ENCODE results near the gene ATP2B1.

The ATP2B1 gene

DNA sequence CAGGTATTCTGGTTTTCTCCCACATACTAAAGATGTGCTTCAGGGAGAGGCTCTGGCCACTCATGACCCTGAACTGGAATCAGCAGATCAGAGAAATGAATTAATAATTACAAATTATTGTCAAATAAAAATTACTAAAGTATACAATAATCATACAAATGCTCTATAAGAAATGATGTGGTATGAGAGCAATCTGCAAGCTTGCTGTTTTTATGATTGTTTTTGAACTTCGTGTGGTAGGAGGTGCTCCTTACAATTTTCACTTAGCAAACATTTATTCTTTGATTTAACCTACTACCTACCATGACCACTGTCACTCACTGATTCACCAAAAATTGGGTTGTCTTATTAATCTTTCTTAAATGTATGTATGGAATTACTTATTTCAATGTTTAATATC lies 16.2 kb downstream of the ATP2B1 start:
- no peak for DNase-seq (ENCODE audit: low spot score)

- no peak for DNase-seq (ENCODE audit: low spot score)
Measured at GRCh38 chr12:89691659-89692058, 17.0 kb downstream of the ATP2B1 start.

DNA sequence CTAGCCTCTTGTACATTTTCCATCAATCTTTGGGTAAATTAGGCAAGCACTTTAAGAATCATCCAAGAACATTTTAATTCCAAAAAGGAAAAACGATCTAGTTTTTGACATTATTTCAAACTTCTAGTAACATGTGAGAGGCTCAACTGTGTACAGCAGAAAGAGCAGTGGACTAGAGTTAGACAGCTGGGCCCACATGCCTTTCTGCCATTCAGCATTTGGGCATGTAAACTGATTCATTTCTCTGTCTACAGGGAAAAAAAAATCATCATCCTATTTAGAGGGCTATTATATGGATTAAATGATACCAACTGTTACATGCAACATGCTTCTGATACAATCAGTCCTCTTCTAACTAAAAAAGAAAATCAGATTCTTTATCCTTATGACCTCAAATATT lies 17.7 kb downstream of the ATP2B1 start:
- DNase-seq (ENCODE audit: low spot score), result no peak

GRCh38 chr12:89689306-89689705 lies 19.3 kb downstream of the ATP2B1 start:
- DNase-seq (ENCODE audit: low spot score), result no peak

- DNase-seq (ENCODE audit: low spot score), result no peak
Measured at GRCh38 chr12:89686311-89686710, 22.3 kb downstream of the ATP2B1 start.

DNA sequence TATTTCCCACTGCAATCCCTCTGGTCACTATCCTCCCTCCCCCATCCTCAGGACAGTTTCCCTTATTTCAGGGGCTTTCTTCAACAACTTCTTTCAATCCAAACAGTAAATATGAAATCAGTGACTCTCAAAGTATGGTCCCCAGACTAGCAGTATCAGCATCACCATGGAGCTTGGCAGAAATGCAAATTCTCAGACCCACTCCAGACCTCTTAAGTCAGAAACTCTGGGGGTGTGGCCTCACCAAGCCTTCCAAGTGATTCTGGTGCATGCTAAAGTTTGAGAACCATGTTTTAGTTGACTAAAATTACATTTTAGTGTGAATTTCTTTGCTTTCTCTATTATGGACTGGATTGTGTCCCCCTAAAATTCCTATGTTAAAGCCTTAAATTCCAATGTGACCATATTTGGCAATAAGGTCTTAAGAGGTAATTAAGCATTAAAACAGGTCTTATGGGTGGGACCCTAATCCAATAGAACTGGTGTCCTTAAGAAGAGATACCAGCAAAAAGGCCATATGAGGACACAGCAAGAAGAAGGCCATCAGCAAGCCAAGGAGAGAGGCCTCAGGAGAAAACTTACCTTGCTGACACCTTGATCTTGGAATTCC lies 23.2 kb downstream of the ATP2B1 start:
- no peak for DNase-seq (ENCODE audit: low spot score)

GRCh38 chr12:89684136-89684535 lies 24.5 kb downstream of the ATP2B1 start:
- DNase-seq (ENCODE audit: low spot score), result no peak

- no peak for DNase-seq (ENCODE audit: low spot score)
Measured at GRCh38 chr12:89682284-89682683, 26.4 kb downstream of the ATP2B1 start.

DNA sequence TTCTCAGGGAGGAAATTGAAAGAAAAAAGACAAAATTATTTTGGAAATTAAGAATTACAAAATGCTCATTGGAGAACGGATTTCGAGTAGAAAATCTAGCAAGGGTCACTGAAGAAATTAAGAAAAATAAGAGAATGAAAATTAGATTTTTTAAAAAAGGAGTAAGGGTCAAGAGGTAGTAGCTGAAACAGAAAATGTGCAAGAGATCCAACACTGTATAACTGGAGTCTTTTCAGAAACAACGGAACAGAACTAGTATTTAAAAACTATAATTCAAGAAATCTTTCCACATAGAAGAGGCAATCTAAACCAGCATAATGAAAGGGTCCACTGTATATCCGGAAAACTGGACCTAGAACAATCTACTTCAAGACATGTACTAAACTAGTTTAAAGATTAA lies 28.2 kb downstream of the ATP2B1 start:
- no peak for DNase-seq (ENCODE audit: low spot score)

- no peak for DNase-seq (ENCODE audit: low spot score)
Measured at GRCh38 chr12:89679631-89680030, 29.0 kb downstream of the ATP2B1 start.

DNA sequence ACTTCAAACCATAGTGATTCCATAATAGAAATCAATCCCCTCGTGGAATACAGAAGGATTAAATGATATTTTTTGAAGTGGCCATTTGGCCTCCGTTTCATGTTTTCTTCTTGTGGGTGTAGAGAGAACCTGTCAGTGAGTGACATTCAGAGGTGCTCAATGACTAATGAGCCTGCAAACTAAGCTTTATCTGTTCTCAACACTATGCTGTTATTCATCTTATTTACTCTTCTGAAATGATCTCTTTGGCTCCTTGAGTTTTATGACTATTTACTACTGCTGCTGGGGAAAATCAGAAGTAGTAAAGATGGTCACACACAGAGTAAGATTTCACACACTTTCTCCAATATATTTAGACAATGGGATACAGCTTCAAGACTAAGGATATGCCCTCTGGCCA lies 30.4 kb downstream of the ATP2B1 start:
- DNase-seq (ENCODE audit: low spot score), result no peak

GRCh38 chr12:89676930-89677329 lies 31.7 kb downstream of the ATP2B1 start:
- DNase-seq (ENCODE audit: low spot score), result no peak

GRCh38 chr12:89674326-89674942 lies 34.2 kb downstream of the ATP2B1 start:
- no peak for DNase-seq (ENCODE audit: low spot score)

- no peak for DNase-seq (ENCODE audit: low spot score)
Measured at GRCh38 chr12:89673603-89674002, 35.0 kb downstream of the ATP2B1 start.

DNA sequence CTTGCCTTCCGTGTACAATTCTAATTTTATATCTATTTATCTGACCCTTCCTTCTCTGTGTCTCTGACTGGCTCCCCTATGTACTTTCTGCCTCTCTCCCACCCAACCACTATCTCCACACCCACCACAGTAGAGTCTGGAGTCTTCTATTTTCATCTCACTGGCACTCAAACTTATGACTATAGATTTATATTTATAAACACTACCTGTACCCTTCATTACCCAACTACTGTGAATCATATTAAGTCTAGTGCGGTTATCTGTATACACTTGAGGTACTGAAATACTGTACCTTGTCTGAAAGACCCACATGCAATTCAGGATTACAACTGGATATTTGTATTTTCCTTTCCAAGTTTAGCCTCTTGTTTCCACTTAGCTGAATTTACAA lies 36.1 kb downstream of the ATP2B1 start:
- no peak for DNase-seq (ENCODE audit: low spot score)

- DNase-seq (ENCODE audit: low spot score), result no peak
Measured at GRCh38 chr12:89671469-89671868, 37.2 kb downstream of the ATP2B1 start.

DNA sequence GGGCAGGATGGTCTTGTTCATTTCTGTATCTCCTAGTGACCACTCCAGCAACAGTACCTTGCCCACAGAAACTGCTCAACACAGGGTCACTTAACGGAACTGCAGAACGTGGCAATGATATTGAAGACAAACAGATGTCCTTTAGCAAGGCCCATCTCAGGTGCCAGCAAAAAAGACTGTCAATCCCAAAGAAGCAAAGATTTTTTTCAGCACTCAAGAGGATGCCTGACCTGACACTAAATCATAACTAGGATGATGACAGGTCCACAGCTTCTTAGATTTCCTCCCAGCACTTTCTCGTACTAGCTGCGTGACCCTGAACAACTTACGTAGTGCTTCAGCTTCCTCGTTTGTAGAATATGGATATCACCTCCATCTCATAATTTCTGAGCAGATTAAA lies 39.4 kb downstream of the ATP2B1 start:
- DNase-seq (ENCODE audit: low spot score), result no peak

DNA sequence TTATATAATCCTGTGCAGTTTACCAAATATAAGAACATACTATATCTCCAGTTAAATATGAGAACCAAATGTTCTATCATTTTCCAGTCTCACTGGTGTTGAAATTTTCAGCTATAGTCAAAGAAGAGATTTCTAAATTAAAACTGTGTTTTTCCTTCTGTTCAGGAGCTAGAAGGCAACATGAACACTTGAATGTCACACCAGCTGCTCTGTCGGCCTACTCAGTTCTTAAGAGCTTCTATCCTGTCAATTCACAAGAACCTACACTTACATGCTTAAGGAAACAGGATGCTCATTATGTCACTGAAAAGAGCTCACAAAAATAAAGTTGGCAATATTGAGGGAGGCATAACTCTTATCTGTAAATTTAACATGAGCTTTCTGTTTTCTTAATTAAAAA lies 43.1 kb downstream of the ATP2B1 start:
- no peak for DNase-seq (ENCODE audit: low spot score)

- DNase-seq (ENCODE audit: low spot score), result no peak
Measured at GRCh38 chr12:89664441-89664840, 44.2 kb downstream of the ATP2B1 start.

GRCh38 chr12:89663577-89664357 lies 44.9 kb downstream of the ATP2B1 start:
- DNase-seq (ENCODE audit: low spot score), result no peak

DNA sequence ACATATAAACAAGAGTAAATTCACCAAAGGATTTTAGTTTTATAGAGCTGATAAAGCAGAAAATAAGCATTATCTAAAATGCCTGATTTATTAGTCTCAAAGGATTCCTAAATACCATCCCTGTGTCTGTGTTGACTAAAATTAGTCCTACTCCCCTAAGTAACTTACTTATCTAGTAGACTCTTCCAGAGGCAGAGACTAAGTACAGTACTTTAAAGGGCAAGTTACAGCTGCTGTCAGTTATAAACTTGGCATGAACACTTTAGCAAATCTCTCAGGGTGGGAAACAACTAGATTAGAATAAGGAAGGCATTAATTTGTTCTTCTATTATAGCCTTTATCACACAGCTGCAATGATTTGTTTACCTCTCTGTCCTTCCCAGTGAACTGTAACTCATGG lies 46.0 kb downstream of the ATP2B1 start:
- no peak for DNase-seq (ENCODE audit: low spot score)

GRCh38 chr12:89661706-89662330 lies 46.8 kb downstream of the ATP2B1 start:
- no peak for DNase-seq (ENCODE audit: low spot score)

- no peak for DNase-seq (ENCODE audit: low spot score)
Measured at GRCh38 chr12:89657739-89658138, 50.9 kb downstream of the ATP2B1 start.
